ENCODE results near the gene RASL10A. TPM values are rescaled to one million over a fixed set of nuclear protein-coding genes. Genes with fewer than 3 reads are reported as not detected.

The RASL10A gene
- total RNA-seq, 1 experiment from 2014 or later = 4.3 TPM

DNA sequence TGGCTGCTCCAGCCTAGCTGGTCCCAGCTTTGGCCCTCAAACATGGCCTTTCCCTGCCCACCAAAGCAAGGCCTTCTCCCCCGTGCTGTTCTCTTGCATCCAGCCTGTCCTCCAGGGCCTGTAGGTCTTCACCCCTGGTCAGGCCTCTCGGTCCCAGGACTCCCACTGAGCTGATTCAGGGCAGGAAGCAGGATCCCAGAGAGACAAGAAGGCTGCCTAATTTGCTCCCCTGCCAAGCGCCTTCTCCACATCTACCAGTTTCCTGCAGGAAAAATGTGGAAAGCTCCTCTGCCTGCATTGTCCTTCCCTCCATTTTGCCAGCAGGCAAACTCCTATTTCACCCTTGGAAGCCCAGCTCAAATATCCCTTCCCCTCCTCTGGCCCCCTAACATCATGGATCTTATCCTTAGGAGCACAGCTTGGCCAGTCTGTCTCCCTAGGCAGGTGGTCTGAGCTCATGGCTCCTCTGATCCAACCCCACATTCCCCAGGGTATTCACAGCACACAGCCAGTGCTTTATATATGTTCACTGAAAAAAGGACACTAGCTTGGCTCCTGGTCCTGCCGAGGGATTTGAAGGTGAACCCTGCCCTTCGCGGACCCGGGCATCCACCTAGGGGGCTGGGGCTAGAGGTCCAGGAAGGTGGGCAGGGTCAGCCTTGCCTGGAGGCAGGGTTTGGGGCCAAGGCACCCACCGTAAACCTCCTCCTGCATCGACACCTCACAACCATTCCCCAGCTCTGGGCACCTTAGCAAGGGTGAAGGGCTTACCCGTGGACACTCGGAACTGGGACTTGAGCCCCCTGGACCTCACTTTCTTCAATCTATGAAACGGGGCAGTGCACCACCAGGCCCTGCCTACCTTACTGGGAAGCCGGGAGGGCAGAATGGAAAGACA is 48.7 kb downstream of the RASL10A start:
- H3K36me3 ChIP-seq = peaks cover 41% of the 10 kb centered on the region

GRCh38 chr22:29265929-29266328 is 49.6 kb downstream of the RASL10A start:
- H3K36me3 ChIP-seq = peaks cover 32% of the 10 kb centered on the region
- no peak overlapping the region for H3K27ac ChIP-seq
- no peaks in the 10 kb centered on the region for H3K9me3 ChIP-seq (replicated peaks)

More for the DNA sequence above, 48.7 kb downstream of the RASL10A start:
- H3K27ac ChIP-seq = peak overlapping the region; percentile 100
- H3K4me1 ChIP-seq = peaks cover 17% of the 10 kb centered on the region
- DNase-seq = peak; percentile 29 to 51
- peak overlapping the region; percentile 86 for H3K4me3 ChIP-seq
- H3K27me3 ChIP-seq = no peaks in the 10 kb centered on the region
- no peaks in the 10 kb centered on the region for H3K9me3 ChIP-seq (replicated peaks)

DNA sequence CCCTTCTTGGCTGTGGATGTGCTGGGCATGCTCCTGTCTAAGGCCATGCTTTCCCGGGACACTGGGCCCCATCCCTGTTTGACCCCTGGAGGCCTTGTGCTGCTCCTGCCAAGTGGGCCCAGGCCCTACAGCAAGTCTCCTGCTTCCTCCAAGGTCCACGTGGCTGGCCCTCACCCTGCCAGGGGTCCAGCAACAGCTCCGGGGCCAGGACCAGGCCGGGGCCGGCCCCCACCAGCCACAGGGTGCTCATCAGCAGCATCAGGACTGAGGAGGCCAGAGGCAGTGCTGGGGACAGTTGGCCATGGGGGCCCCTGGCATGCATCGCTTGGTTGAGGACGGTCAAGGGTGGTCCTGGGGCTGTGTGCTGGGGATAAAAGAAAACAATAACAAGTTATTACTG is 50.2 kb downstream of the RASL10A start:
- no peak for DNase-seq
- H3K4me3 ChIP-seq = no peak overlapping the region
- H3K36me3 ChIP-seq = peaks cover 26% of the 10 kb centered on the region
- H3K9me3 ChIP-seq (replicated peaks) = no peaks in the 10 kb centered on the region
- H3K27me3 ChIP-seq = no peaks in the 10 kb centered on the region
- H3K4me1 ChIP-seq = peaks cover 14% of the 10 kb centered on the region; the same call in 1 of the 2 replicates
- no peak overlapping the region for H3K27ac ChIP-seq

More at GRCh38 chr22:29265929-29266328, 49.6 kb downstream of the RASL10A start:
- DNase-seq = no peak
- Histone ChIP-seq H3K4me3 (no peak overlapping the region), H3K4me1 (peaks cover 16% of the 10 kb centered on the region), H3K27me3 (no peaks in the 10 kb centered on the region)

- Histone ChIP-seq H3K36me3 (peaks cover 11% of the 10 kb centered on the region), H3K4me1 (peaks cover 13% of the 10 kb centered on the region; the same call in 1 of the 2 replicates), H3K27ac (no peak overlapping the region), H3K27me3 (no peaks in the 10 kb centered on the region), H3K4me3 (no peak overlapping the region), H3K9me3 (replicated peaks) (no peaks in the 10 kb centered on the region)
- DNase-seq = no peak
Measured at GRCh38 chr22:29263791-29264276, 51.7 kb downstream of the RASL10A start.

Other genes with a start within 250 kb of the RASL10A start
- 37.5 and 45.7 TPM in 2 replicates for gene KREMEN1, start 242.7 kb downstream of the RASL10A start, total RNA-seq (2014; rRNA removed; shearing (Covaris generic))
- 2.2 and 2.3 TPM in 2 replicates for gene EMID1, start 109.8 kb downstream of the RASL10A start, total RNA-seq (2014; rRNA removed; shearing (Covaris generic))
- gene RHBDD3, start 47.7 kb downstream of the RASL10A start, total RNA-seq (2014; rRNA removed; shearing (Covaris generic)) = 20.3 and 21.8 TPM in 2 replicates
- gene EWSR1, start 47.4 kb downstream of the RASL10A start, total RNA-seq (2014; rRNA removed; shearing (Covaris generic)) = 275 and 298 TPM in 2 replicates
- 5.0 and 6.4 TPM in 2 replicates for gene GAS2L1, start 9.0 kb downstream of the RASL10A start, total RNA-seq (2014; rRNA removed; shearing (Covaris generic))
- gene AP1B1, start 72.9 kb upstream of the RASL10A start, total RNA-seq (2014; rRNA removed; shearing (Covaris generic)) = 40.5 and 41.3 TPM in 2 replicates
- not detected in 2 replicates for gene RFPL1, start 122.9 kb upstream of the RASL10A start, total RNA-seq (2014; rRNA removed; shearing (Covaris generic))
- gene NEFH, start 164.5 kb upstream of the RASL10A start, total RNA-seq (2014; rRNA removed; shearing (Covaris generic)) = not detected in 2 replicates
- gene THOC5, start 238.1 kb upstream of the RASL10A start, total RNA-seq (2014; rRNA removed; shearing (Covaris generic)) = 39.2 and 41.4 TPM in 2 replicates

Data from SJCRH30 (cell line).